GM21515 (cell line): ENCODE results near the gene FSTL4.

Experiments used
- ATAC-seq: cut with Tn5 transposase; IDR thresholded peaks from one replicate; pipeline ENCODE4 v1.9.1; 2021; ENCODE audit not compliant: unreplicated experiment

FSTL4 gene

DNA sequence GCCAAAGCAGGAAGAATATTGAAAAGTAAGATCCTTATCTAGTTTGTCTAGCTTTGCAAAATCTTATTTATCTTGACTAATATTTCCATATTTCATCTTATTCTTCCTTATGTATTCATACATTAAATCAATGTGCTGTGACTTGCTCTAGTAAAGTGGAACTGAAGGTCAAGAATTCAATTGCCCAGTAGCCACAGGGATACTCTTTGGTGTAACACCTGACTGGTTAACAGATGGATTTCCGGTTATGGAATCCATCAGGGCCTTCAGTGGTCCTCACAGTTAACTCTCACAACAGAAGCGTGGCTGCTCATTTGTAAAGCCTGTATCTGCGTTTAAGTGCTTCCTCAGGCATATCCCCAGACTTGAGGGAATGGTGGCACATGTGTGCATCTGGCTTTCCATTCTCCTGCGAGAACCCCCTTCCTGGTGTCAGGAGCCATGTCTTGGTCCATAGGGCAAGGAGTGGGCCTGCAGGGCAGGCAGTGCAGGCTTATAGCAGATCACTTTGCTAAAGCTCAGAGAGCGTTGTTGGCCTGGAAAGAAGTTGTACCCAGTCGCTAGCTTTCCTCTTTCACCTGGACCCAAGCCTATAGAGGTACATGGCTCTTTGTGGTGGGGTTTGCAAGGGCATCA lies 461.3 kb downstream of the FSTL4 start:
- ATAC-seq: no peak

DNA sequence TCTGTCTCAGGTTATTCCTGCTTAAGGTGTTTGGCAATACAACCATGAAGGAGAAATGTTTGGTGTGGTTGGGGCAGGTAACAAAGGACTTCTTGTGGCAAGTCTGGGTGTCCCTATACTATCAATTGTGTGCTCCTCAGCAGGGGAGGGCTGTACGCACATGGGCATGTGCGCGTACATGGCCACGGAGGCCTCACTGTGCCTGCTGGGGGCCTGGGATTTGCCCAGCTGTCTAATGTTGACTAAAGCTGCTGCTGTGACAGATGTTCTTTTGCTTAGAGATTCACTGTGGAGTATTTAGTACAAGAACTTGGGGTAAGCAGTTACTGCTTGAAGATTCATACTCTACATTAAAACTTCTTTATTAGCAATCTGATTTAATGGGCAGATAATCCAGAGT lies 463.0 kb downstream of the FSTL4 start:
- ATAC-seq: no peak

- ATAC-seq: no peak
Observed at GRCh38 chr5:133147815-133148567, 464.4 kb downstream of the FSTL4 start.

DNA sequence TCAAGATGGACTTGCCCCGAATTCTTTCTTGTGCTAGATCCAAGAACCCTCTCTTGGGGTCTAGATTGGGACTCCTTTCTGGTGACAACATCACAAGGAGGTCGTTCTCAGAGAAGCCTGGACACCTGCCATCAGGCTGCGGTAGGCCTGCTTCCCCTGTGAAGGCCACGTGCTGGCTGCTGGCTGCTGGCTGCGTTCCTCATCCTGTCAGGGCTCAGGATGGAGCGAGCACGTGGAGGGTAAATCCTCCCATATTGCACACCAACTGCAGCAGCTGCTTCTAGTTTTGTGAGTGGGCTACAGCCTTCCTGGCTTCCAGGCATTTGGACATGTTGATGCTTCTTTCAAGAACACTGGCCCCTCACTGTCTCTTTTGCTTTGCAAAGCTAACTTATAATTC lies 464.9 kb downstream of the FSTL4 start:
- no peak for ATAC-seq
